LNCaP clone FGC (cell line): ENCODE measurements around the gene SRSF7.

Experiments used
- DNase-seq: peaks from one replicate; pipeline ENCODE4 v3.0.0-alpha.2; 2011; ENCODE audit warnings: low read depth
- H3K4me3 ChIP-seq: 2 replicates; pipeline ENCODE4 v1.5.1; 2011; ENCODE audit warnings: mild to moderate bottlenecking, low read depth, low read length, control low read depth
- TF ChIP-seq, protein P1 (sequence below): IDR thresholded peaks from 2 replicates; pipeline ENCODE4 v1.5.1; 2012; ENCODE audit warnings: mild to moderate bottlenecking; ENCODE audit not compliant: control insufficient read depth, insufficient read depth; ENCODE audit errors: extremely low read depth

The SRSF7 gene

DNA sequence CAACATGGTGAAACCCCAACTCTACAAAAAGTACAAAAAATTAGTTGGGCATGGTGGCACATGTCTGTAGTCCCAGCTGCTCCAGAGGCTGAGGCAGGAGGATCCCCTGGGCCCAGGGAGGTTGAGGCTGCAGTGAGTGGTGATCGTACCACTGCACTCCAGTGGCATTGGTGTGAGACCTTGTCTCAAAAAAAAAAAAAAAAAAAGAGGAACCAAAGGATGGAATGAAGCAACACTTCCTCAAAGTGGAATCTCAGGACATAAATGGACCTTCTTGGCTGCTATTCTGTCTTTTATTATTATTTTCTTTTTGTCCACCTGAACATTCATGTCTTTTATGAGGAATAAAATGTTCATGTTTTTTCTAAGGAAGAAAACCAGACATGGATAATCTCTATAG lies 40.6 kb upstream of the SRSF7 start:
- TF ChIP-seq, protein P1, sequence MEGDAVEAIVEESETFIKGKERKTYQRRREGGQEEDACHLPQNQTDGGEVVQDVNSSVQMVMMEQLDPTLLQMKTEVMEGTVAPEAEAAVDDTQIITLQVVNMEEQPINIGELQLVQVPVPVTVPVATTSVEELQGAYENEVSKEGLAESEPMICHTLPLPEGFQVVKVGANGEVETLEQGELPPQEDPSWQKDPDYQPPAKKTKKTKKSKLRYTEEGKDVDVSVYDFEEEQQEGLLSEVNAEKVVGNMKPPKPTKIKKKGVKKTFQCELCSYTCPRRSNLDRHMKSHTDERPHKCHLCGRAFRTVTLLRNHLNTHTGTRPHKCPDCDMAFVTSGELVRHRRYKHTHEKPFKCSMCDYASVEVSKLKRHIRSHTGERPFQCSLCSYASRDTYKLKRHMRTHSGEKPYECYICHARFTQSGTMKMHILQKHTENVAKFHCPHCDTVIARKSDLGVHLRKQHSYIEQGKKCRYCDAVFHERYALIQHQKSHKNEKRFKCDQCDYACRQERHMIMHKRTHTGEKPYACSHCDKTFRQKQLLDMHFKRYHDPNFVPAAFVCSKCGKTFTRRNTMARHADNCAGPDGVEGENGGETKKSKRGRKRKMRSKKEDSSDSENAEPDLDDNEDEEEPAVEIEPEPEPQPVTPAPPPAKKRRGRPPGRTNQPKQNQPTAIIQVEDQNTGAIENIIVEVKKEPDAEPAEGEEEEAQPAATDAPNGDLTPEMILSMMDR: no peak
- H3K4me3 ChIP-seq: no peak overlapping the region
- DNase-seq: no peak

GRCh38 chr2:38789691-38790090 lies 38.5 kb upstream of the SRSF7 start:
- no peak for DNase-seq
- TF ChIP-seq, protein P1: no peak
- H3K4me3 ChIP-seq: no peak overlapping the region

DNA sequence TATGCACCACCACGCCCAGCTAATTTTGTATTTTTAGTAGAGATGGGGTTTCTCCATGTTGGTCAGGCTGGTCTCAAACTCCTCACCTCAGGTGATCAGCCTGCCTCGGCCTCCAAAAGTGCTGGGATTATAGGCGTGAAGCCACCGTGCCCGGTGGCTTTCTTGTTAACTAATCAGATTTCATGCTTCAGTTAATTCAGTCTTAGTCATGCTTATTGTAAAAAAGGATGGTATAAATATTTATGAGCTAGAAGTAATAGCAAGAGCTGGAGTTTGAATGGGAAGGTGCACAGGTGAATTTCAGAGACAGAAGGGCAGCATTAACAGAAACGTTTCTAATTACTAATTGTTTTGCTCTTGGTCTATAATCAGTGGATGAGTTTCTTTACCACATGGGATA lies 37.1 kb upstream of the SRSF7 start:
- H3K4me3 ChIP-seq: no peak overlapping the region
- no peak for DNase-seq
- TF ChIP-seq, protein P1: no peak

DNA sequence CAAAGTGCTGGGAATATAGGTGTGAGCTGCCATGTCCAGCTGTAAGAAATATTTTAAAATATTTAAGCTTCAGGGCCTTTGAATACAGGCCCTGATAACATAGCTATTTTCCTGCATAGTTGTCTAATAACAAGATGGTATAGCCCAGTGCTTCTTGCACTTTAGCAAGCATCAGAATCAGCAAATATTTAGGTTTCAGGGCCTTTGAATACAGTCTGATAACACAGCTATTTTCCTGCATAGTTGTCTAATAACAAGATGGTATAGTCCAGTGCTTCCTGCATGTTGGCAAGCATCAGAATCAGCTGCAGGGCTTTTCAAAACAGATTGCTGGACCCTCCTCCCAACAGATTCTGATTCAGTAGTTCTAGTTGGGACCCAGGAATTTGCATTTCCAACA lies 32.4 kb upstream of the SRSF7 start:
- no peak for DNase-seq
- H3K4me3 ChIP-seq: no peak overlapping the region
- TF ChIP-seq, protein P1: no peak

DNA sequence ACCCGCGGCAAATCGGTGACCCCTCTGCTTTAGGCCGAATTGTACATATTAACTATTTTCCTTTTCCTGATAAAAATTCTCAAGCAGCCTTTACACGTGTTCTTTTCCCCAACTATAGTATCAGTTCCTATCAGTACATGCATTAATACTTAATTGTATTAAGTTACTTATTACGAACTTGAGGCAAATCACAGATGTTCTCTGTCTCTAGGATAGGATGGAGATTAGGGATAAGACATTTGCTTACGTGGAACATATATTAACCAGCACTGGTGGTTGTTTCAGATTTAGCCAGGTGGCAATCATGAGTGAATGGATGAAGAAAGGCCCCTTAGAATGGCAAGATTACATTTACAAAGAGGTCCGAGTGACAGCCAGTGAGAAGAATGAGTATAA lies 27.5 kb upstream of the SRSF7 start:
- peak overlapping the region; percentile 78 for H3K4me3 ChIP-seq
- TF ChIP-seq, protein P1: no peak
- DNase-seq: no peak

DNA sequence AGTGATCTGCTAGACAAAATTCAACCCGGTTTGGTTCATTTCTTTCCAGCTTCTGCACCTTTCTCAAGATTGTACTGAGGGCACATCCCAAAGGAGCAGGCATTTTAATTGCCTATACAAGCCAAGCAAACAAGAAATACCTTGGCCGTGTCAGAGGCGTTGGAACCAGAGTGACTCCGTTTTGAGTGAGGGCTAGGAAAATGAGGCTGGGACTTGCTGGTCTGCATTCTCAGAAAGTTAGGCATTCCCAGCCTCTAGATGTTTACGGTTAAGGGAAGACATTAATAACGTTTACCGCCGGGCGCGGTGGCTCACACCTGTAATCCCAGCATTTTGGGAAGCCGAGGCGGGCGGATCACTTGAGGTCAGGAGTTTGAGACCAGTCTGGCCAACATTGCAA lies 25.4 kb upstream of the SRSF7 start:
- TF ChIP-seq, protein P1: no peak
- DNase-seq: no peak
- no peak overlapping the region for H3K4me3 ChIP-seq

DNA sequence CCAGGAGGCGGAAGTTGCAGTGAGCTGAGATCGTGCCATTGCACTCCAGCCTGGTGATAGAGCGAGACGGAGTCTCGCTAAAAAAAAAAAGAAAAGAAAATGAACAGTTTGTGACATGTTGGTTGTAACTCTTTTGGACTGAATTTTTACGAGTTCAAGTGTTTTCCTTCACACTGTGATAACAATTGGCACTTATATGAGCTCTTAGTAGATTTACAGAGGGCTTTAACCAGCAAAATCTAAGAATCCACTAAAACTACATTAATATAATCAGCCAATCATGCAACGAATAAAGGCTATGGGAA lies 24.7 kb upstream of the SRSF7 start:
- H3K4me3 ChIP-seq: no peak overlapping the region
- no peak for DNase-seq
- TF ChIP-seq, protein P1: no peak
